Activated CD8-positive, alpha-beta memory T cell treated with anti-CD3 and anti-CD28 coated beads for 4 hours (primary cell): ENCODE data around the gene IL6ST.

Experiments used
- DNase-seq, 2 donors: peaks; one replicate each; pipeline ENCODE4 v3.0.0-alpha.2; 2020; ENCODE audit warnings: low read depth in 2 of 2

Gene IL6ST

DNA sequence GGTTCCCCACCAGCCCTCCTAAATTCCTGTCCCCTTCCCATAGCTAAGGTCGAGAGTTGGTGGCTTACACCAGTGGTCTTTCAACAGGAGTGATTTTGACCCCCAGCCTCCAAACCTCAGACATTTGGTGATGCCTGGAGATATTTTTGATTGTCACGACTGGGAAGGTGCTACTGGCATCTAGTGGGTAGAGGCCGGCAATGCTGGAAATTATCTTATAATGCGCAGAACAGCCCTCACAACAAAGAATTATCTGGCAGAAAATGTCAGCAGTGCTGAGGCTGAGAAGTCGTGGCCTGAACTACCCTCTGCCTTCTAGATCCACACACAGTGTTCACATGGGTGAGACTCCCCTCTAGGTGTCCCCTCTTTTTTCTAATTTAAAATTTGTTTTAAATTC is 74.0 kb downstream of the IL6ST start:
- no peak for DNase-seq

DNA sequence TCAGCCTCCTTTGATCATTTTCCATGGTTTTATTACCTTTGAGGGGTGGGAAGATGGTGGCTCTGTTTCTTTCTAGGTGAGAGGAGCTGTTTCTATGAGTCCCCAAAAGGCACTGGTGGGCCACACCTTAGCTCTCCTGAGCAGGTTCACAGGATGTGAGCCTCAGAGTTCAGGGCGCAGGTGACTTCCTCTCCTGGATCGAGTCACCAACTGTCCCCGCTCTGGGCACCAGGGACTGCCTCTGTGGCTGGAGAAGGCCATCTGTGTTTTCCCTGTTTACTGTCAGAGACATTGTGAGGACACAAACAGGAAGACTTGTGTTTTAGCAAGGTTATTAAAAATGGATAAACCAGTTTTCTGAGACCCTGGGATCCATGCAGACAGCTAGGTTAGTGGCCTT is 75.1 kb downstream of the IL6ST start:
- no peak for DNase-seq

DNA sequence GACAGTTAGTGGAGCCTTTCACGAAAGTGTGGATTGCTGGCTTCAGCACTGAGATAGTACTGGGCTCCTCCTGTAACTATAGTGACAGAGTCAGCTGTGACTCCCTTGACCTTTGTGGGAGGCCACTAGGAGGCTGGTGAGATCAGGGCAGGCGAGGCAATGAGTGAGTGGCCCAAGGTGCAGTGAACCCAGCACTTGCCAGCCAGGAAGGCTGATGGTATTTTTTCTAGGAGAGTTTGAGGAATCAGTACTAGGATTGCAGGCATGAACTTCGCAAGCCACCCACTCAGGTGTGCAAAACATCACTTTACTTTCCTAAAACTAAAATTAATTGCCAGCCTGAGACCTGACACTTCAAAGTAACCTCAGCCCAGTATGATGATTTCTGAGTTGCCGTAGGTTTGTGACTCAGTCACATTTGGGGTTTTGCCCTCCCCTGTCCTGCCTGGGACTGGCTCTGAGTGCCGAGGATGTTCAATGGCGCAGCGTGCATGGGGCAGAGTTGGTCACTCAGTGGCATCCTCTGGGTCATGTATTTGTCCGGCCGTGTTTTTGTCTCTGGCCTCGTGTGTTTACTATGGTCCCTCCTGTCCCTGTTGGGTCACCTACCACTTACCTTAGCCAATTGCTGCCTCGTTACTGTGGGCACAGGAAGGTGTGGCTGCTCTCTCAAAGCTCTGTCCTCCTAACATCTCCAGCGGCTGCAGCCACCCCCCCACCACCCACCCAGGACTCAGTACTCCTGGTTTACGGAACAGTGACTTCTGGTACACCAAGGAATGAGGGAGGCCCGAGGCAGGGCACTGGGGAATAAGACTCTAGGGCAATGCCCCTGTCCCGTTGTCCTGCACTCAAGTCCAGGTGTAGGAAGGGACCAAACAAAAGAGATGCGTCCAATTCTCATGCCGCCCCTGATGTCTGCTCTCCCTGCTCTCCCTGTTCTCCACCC is 76.4 kb downstream of the IL6ST start:
- DNase-seq = no peak

- DNase-seq = no peak
Observed at GRCh38 chr5:55917402-55918086, 77.2 kb downstream of the IL6ST start.

DNA sequence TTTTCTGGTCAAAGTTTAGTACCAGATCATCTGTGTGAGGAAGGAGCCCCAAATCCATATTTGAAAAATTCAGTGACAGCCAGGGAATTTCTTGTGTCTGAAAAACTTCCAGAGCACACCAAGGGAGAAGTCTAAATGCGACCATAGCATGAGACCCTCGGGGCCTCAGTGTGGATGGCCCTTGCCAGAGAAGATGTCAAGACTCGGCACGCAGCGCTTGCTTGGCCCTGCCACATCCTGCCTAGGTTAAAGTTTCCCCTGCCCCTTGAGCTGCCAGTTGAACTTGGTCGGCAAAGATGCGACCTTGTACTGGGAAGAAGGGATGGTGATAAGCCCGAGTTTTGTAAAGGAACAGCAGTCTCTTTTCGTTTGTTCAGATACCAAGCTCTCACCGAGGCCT is 77.8 kb downstream of the IL6ST start:
- no peak for DNase-seq

- DNase-seq = no peak
Observed at GRCh38 chr5:55915783-55916182, 79.0 kb downstream of the IL6ST start.

DNA sequence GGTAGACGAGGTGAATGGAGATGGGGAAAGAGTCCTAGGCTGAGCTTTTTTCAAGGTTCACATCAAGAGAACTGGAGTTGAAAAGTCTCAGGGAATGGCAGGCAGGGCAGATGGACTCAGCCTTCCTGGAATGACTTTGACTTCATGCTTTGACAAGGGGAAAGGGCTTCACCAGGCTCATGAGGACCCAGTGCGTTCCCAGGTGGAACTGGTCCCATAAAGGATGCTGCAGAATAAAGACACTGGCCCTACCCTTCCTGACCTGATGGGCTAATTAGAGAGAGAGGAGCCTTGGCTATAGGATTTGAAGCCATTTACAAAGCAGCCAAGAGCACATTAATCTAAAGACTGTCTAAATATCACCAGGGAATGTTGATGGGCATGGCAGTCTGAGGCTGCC is 79.8 kb downstream of the IL6ST start:
- no peak for DNase-seq

DNA sequence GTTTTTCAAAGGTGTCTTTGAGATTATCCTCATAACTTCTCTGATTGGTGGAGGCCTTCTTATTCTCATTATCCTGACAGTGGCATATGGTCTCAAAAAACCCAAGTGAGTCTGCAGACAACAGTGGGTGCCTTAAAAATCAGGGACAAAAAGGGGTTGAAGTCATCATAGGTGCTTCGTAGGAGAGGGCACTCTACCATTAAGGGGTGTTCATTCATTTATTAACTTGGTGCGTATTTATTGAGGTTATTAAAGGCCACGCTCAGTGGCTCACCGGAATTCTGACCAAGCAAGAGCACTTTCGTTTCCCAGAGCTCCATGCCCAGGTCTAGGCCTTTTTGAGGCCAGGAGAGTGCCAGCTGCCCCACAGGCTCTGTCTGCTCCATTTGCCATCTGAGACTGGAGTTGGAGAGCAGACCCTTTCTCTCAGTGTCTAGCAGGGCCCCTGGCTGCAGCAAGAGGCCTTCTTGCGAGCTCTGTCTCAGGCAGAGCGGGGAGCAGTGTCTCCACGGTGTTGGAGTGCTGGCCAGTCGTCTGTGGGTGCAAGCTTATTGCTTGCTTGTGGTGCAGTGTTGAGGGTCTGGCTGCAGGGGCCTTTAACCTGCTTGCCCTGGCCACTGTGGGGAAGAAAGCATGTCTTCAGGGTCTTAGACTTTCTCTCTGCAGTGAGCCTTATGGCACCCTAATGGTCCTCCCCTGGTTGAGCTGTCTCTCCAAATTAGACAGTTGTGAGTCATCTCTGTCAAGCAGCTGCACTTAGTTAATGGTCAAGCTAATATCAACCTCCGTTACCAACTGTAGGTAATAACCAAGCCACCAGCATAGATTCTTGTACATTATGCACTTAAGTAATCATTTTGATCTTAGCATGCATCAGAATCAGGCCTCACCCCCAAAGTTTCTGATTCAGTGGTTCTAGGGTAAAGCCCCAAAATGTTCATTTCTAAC is 81.0 kb downstream of the IL6ST start:
- DNase-seq = no peak

DNA sequence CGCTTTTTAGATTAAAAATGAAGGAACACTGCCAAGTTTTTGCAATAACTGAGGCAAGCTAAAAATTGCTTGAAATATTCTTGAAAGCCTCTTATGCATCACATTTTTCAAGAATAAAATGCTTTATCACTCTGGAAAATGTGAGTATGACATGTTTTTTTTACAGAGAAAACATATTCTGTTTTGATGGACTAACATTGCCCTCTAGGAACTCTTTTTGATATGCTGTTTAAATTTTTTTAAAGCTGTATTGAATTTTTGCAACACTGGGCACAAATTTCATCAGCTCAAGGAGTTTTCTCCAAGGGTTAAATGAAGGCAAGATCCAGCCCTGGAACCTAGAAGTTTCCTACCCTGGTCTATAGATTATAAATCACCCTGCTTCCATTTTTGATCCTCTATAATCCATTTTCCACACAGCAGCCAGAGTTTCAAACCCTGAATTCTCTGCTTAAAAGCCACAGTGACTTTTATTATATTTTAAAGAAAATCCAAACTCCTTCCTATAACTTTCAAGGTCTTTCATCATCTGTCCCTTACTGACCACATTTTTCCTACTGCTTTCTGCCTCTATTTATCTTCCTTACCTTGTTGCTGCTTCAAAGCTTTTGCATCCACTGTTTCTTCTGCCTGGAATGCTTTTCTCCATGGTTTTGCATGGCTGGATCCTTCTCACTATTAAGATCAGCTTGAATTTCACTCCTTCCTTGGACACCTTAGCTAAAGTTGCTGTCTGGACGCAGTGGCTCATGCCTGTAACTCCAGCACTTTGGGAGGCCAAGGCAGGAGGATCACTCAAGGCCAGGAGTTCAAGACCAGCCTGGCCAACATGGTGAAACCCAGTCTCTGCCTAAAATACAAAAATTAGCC is 82.7 kb downstream of the IL6ST start:
- no peak for DNase-seq

DNA sequence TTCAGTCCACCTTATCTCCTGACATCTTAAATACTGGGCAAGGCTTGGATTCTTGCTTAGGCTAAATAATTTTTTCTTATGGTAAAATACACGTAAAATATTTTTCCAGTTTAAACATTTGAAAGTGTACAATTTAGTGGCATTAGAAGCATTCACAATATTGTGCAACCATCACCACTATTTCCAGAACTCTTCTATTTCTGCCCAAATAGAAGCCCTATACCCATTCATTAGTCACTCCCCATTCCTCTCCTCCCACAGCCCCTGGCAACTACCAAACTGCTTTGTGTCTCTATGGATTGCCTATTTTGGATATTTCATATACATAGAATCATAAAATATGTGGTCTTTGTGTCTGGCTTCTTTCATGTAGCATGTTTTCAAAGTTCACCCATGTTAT is 86.0 kb downstream of the IL6ST start:
- DNase-seq = no peak

DNA sequence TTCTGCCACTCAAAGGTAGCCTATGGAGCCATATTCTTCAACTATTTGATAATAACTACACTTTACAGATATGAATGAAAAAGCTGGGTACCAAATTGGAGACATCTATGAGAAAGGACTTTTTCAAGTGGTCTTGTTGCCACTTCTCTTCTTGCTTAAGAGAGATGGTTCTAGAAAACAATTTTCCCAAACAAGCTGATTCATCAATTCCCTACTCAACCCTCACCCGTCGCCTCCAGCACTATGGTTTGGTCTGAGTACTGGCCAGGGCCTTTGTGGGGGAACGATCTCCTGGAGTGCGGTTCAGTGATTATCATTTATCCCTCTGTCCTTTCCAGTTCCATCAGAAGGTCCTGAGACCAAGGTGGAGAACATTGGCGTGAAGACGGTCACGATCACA is 86.8 kb downstream of the IL6ST start:
- DNase-seq = no peak

- DNase-seq = no peak
Observed at GRCh38 chr5:55905251-55905650, 89.5 kb downstream of the IL6ST start.

DNA sequence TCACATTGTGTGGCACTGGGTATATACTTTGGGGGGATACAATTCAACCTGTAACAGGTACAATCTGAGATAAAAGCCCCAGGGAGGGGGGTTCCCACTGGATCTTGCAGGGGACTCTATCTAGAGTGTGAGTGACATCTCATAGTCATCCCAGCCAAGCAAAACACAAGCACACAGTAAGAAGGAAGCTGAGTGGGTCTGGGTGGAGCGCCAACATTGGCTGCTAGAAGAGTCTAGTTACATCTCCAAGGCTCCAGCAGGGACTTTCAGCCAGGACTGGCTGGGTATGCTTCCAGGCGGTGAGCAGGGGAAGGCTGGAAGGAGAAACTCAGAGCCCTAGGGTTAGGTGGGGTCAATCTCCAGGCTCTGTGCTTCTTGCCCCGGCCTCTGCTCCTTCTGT is 90.6 kb downstream of the IL6ST start:
- no peak for DNase-seq

GRCh38 chr5:55903121-55903701 is 91.6 kb downstream of the IL6ST start:
- peak; percentile 40 to 47 for DNase-seq

GRCh38 chr5:55902696-55903095 is 92.1 kb downstream of the IL6ST start:
- DNase-seq = no peak

GRCh38 chr5:55900776-55901175 is 94.0 kb downstream of the IL6ST start:
- DNase-seq = no peak

DNA sequence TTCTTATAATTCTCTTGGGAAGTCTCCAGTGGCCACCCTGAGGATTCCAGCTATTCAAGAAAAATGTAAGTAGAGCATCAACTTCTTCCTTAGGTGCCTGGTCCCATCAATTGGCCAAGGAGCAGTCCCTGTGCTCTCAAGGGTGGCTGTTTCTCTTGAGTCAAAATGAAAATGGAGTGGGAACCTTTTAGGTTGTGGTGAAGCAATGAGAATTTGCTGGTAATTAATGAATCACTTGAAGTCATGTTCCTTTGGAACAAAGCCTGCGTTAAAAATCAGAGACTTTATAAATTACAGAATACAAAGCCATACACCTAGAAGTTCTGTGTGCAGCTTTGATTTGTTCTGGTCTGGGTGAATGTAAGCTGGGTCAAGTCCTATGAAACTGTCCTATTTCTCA is 94.7 kb downstream of the IL6ST start:
- DNase-seq = no peak

GRCh38 chr5:55899344-55899743 is 95.4 kb downstream of the IL6ST start:
- no peak for DNase-seq

- no peak for DNase-seq
Observed at GRCh38 chr5:55897905-55898304, 96.9 kb downstream of the IL6ST start.

DNA sequence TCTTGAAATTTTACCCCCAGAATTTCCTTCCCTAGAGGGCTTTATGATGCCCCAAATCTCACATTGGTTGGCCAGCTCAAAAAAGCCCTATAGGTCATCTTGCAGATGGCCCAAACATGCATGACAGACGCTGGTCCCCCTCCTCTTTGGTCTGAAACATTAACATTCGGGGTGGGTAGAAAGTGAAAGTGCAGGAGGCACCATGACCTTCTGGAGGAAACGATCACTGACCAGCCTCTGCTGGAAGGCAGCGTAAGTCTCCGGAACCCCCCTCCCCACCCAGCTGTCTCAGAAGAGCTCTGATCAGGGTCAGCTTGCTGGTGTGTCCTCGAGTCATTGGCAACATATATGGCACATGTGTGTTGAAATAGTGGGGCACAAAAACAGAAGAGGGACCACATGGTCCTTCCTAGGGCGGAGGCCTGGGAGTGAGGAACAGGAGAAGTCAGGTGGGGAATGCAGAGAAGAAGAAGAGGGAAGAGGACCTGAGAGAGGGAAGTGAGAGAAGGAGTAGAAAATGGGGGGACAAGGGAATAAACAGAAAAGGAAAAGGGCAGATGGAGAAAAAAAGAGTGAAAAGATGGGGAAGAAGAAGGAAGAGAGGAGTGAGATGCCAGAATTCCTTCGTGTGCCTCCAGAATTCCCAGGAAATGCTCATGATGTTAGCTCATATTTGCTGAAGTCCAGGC is 97.4 kb downstream of the IL6ST start:
- no peak for DNase-seq
